Measurements from ENCODE around the gene KIF22.

DNA sequence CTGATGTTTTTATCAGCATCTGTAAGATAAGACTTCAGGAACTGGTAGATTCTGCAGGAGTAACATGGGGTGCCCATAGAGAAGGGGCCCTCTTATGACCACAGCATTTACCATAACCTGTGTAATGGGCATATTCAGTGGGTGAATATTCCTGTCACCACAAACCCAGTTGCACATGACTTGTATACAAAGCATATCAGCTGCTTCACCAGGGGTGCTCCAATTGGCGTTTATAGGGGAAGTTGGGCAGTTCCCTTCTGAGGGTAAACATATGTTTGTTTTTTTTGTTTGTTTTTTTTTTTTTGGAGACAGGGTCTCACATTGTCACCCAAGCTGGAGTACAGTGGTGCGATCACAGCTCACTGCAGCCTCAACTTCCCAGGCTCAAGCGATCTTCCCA, 24.0 kb upstream of the KIF22 start:
- TF ChIP-seq POLR2A (IDR thresholded peaks at IDR 0.05; ENCODE audit: low read depth, low read length) (no peak), POLR2AphosphoS5 (IDR thresholded peaks at IDR 0.05; ENCODE audit: low read depth, low read length) (no peak), TAF1 (IDR thresholded peaks at IDR 0.05; ENCODE audit: borderline replicate concordance, low read depth, low read length) (no peak)

Measured in GM12892 (cell line).